ENCODE data around the gene SERPINA12. TPM values are rescaled to one million over a fixed set of nuclear protein-coding genes. Genes with fewer than 3 reads are reported as not detected.

SERPINA12 gene
- total and polyA plus RNA-seq, 2 of the 13 experiments (the other 11 are each of a cell fraction or from before 2014, with no cell fraction given): 0.08 TPM; not detected in 1

GRCh38 chr14:94455928-94456327 is 53.3 kb downstream of the SERPINA12 start (continued):
- TF ChIP-seq GATA4 (IDR thresholded peaks at IDR 0.05; ENCODE audit: borderline replicate concordance, low read depth) (0 out of 2 replicates have a peak, but pooled peaks have one; percentile 45), DMAP1 (CRISPR knock-in tag; IDR thresholded peaks at IDR 0.05) (no peak), ZNF740 (CRISPR knock-in tag; IDR thresholded peaks at IDR 0.05) (no peak), MEF2D (CRISPR knock-in tag; IDR thresholded peaks at IDR 0.05) (peak; percentile 71; the same call in 1 of the 2 replicates), ZNF281 (CRISPR knock-in tag; IDR thresholded peaks at IDR 0.05; ENCODE audit: borderline replicate concordance) (no peak), ZMAT3 (CRISPR knock-in tag; conservative IDR thresholded peaks at IDR 0.05) (no peak), U2AF1 (optimal IDR thresholded peaks at IDR 0.05; ENCODE audit: low read depth, low read length) (no peak), ZNF251 (CRISPR knock-in tag; IDR thresholded peaks at IDR 0.05) (no peak), ZNF446 (CRISPR knock-in tag; IDR thresholded peaks at IDR 0.05) (no peak), ZSCAN31 (CRISPR knock-in tag; IDR thresholded peaks at IDR 0.05; ENCODE audit: low read depth) (no peak), SNAPC2 (CRISPR knock-in tag; IDR thresholded peaks at IDR 0.05) (no peak), MATR3 (CRISPR knock-in tag; IDR thresholded peaks at IDR 0.05) (no peak), JUNB (CRISPR knock-in tag; IDR thresholded peaks at IDR 0.05; ENCODE audit: borderline replicate concordance) (no peak), MIER3 (CRISPR knock-in tag; IDR thresholded peaks at IDR 0.05; ENCODE audit: borderline replicate concordance) (peak; percentile 64; the same call in 1 of the 2 replicates), ZNF710 (CRISPR knock-in tag; IDR thresholded peaks at IDR 0.05; ENCODE audit: borderline replicate concordance) (no peak), ZSCAN9 (CRISPR knock-in tag; IDR thresholded peaks at IDR 0.05; ENCODE audit: borderline replicate concordance) (0 out of 2 replicates have a peak, but pooled peaks have one; percentile 23), ARID2 (CRISPR knock-in tag; IDR thresholded peaks at IDR 0.05; ENCODE audit: borderline replicate concordance) (no peak), KLF15 (CRISPR knock-in tag; IDR thresholded peaks at IDR 0.05; ENCODE audit: borderline replicate concordance) (no peak), CHCHD3 (CRISPR knock-in tag; IDR thresholded peaks at IDR 0.05) (no peak), ZNF615 (CRISPR knock-in tag; IDR thresholded peaks at IDR 0.05; ENCODE audit: borderline replicate concordance) (no peak)
- TF ChIP-seq, protein P1, sequence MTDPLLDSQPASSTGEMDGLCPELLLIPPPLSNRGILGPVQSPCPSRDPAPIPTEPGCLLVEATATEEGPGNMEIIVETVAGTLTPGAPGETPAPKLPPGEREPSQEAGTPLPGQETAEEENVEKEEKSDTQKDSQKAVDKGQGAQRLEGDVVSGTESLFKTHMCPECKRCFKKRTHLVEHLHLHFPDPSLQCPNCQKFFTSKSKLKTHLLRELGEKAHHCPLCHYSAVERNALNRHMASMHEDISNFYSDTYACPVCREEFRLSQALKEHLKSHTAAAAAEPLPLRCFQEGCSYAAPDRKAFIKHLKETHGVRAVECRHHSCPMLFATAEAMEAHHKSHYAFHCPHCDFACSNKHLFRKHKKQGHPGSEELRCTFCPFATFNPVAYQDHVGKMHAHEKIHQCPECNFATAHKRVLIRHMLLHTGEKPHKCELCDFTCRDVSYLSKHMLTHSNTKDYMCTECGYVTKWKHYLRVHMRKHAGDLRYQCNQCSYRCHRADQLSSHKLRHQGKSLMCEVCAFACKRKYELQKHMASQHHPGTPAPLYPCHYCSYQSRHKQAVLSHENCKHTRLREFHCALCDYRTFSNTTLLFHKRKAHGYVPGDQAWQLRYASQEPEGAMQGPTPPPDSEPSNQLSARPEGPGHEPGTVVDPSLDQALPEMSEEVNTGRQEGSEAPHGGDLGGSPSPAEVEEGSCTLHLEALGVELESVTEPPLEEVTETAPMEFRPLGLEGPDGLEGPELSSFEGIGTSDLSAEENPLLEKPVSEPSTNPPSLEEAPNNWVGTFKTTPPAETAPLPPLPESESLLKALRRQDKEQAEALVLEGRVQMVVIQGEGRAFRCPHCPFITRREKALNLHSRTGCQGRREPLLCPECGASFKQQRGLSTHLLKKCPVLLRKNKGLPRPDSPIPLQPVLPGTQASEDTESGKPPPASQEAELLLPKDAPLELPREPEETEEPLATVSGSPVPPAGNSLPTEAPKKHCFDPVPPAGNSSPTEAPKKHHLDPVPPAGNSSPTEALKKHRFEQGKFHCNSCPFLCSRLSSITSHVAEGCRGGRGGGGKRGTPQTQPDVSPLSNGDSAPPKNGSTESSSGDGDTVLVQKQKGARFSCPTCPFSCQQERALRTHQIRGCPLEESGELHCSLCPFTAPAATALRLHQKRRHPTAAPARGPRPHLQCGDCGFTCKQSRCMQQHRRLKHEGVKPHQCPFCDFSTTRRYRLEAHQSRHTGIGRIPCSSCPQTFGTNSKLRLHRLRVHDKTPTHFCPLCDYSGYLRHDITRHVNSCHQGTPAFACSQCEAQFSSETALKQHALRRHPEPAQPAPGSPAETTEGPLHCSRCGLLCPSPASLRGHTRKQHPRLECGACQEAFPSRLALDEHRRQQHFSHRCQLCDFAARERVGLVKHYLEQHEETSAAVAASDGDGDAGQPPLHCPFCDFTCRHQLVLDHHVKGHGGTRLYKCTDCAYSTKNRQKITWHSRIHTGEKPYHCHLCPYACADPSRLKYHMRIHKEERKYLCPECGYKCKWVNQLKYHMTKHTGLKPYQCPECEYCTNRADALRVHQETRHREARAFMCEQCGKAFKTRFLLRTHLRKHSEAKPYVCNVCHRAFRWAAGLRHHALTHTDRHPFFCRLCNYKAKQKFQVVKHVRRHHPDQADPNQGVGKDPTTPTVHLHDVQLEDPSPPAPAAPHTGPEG (CRISPR knock-in tag; IDR thresholded peaks at IDR 0.05): no peak

Data from HepG2 (cell line).